ENCODE data around the gene PACC1. TPM values are rescaled to one million over a fixed set of nuclear protein-coding genes. Genes with fewer than 3 reads are reported as not detected.
A peak's percentile ranks its signal among the peaks of the same experiment; 100 is the strongest.

The PACC1 gene
- total RNA-seq, 1 experiment from 2014 or later: 19.5 TPM

- Mint-ChIP-seq H3K27ac (no peak overlapping the region), H3K9me3 (no peaks in the 10 kb centered on the region), H3K4me1 (peaks cover 16% of the 10 kb centered on the region), H3K4me3 (no peak overlapping the region; the same call in 1 of the 2 replicates), H3K36me3 (no peaks in the 10 kb centered on the region), H3K27me3 (ENCODE audit: low read depth) (peaks cover 4% of the 10 kb centered on the region; the same call in 1 of the 2 replicates)
- DNase-seq (ENCODE audit: low spot score) (no peak), ATAC-seq (peak; percentile 15)
- no peak for TF ChIP-seq SMAD3 (CRISPR knock-in tag; IDR thresholded peaks at IDR 0.05; ENCODE audit: borderline replicate concordance)
- no peak for TF ChIP-seq SP1 (CRISPR knock-in tag; conservative IDR thresholded peaks at IDR 0.05)
- ChIA-PET CTCF (no interaction called here), POLR2A (no interaction called here)
Observed at GRCh38 chr1:212431644-212432043, 17.0 kb upstream of the PACC1 start.

DNA sequence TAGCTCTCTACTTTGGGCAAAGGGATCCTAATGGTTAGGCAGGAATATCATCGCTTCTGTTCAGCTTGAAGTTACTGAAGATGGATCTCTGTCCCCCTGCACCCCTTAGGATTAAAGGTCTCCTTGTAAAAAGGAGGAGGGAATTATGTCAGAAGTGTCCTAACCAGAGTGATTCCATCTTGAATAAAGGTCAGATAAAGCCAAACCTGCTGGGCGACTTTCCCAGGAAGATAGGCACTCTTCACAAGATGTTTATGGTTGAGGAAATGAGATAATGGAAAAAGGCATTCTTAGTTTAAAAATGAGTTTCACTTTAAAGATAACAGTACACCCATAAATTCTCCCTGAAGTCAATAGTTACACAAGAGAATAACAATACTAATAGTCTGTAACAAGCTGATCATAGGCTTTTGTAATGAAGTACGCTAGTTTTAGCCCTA is 16.3 kb upstream of the PACC1 start:
- Mint-ChIP-seq H3K4me3 (no peak overlapping the region), H3K36me3 (no peaks in the 10 kb centered on the region), H3K27ac (no peak overlapping the region), H3K9me3 (no peaks in the 10 kb centered on the region), H3K4me1 (peaks cover 16% of the 10 kb centered on the region), H3K27me3 (ENCODE audit: low read depth) (peaks cover 4% of the 10 kb centered on the region; the same call in 1 of the 2 replicates)
- ChIA-PET POLR2A (no interaction called here), CTCF (no interaction called here)
- no peak for ATAC-seq
- DNase-seq (ENCODE audit: low spot score): no peak
- no peak for TF ChIP-seq AR (CRISPR knock-in tag; IDR thresholded peaks at IDR 0.05)
- TF ChIP-seq, protein P1, sequence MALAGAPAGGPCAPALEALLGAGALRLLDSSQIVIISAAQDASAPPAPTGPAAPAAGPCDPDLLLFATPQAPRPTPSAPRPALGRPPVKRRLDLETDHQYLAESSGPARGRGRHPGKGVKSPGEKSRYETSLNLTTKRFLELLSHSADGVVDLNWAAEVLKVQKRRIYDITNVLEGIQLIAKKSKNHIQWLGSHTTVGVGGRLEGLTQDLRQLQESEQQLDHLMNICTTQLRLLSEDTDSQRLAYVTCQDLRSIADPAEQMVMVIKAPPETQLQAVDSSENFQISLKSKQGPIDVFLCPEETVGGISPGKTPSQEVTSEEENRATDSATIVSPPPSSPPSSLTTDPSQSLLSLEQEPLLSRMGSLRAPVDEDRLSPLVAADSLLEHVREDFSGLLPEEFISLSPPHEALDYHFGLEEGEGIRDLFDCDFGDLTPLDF (CRISPR knock-in tag; IDR thresholded peaks at IDR 0.05): no peak
- no peak for TF ChIP-seq ZNF416 (CRISPR knock-in tag; IDR thresholded peaks at IDR 0.05)
- no peak for TF ChIP-seq ATF1 (CRISPR knock-in tag; IDR thresholded peaks at IDR 0.05)
- TF ChIP-seq, protein P2, sequence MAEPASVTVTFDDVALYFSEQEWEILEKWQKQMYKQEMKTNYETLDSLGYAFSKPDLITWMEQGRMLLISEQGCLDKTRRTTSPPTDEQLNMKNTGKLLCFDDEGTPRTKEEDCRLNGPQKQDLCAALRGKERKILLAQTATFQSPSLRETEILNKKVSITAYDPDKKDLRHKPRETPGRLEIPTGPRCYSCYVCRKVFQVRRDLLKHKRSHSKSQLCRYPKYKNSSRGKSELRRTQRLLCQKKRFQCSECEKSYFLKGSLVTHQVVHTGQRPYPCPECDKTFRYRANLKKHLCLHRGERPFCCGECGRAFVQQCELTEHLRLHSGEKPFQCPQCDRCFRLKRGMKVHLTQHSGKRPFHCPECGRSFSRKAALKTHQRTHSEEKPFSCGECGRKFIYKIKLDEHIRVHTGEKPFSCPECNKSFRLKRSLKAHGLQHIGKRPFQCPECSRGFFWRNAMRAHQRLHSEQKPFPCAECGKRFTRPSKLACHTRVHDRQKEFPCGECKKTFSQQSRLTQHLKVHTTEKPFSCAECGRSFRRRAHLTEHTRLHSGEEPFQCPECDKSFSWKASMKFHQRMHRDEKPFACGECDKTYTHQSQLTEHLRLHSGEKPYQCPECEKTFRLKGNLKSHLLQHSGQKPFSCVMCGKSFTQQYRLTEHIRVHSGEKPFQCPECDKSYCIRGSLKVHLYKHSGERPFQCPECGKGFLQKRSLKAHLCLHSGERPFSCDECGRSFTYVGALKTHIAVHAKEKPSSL (CRISPR knock-in tag; conservative IDR thresholded peaks at IDR 0.05): no peak
- TF ChIP-seq ATF6 (CRISPR knock-in tag; IDR thresholded peaks at IDR 0.05): no peak
- TF ChIP-seq ZNF232 (CRISPR knock-in tag; IDR thresholded peaks at IDR 0.05): no peak
- TF ChIP-seq, protein P3, sequence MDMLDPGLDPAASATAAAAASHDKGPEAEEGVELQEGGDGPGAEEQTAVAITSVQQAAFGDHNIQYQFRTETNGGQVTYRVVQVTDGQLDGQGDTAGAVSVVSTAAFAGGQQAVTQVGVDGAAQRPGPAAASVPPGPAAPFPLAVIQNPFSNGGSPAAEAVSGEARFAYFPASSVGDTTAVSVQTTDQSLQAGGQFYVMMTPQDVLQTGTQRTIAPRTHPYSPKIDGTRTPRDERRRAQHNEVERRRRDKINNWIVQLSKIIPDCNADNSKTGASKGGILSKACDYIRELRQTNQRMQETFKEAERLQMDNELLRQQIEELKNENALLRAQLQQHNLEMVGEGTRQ (CRISPR knock-in tag; IDR thresholded peaks at IDR 0.05): no peak
- no peak for TF ChIP-seq TCF7 (CRISPR knock-in tag; IDR thresholded peaks at IDR 0.05; ENCODE audit: low read depth)
- TF ChIP-seq NFYB (CRISPR knock-in tag; conservative IDR thresholded peaks at IDR 0.05; ENCODE audit: low read depth): no peak

DNA sequence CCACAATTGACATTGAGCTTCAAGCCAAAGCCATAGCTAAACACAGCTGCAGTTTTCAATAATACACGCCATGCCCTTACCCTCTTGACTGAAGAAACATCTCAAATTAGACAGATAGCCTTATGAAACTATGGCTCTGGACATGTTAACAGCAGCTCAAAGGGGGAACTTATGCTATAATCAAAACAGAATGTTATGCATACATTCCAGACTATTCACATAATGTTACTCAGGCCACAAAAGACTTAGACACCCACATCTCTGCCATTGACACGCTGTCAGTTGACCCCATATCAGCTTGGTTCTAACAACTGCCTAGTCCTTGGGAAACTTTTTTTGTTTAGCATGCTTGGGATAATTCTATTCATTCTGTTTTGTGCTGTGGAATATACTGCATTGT is 15.7 kb upstream of the PACC1 start:
- Mint-ChIP-seq H3K9me3 (no peaks in the 10 kb centered on the region), H3K4me1 (peaks cover 16% of the 10 kb centered on the region), H3K27me3 (ENCODE audit: low read depth) (peaks cover 4% of the 10 kb centered on the region; the same call in 1 of the 2 replicates), H3K27ac (no peak overlapping the region), H3K4me3 (no peak overlapping the region), H3K36me3 (no peaks in the 10 kb centered on the region)
- ChIA-PET CTCF (interaction anchor here (1.2 kb wide), 1 partner anchor 25 kb away, joined by 5 read pairs; no protein-coding TSS in a partner anchor), POLR2A (interaction anchor here (1.1 kb wide), 1 partner anchor 178 kb away, joined by 5 read pairs; the partner anchor contains the start of gene ATF3)
- ATAC-seq: no peak
- DNase-seq (ENCODE audit: low spot score): no peak
- TF ChIP-seq ZNF263 (CRISPR knock-in tag; IDR thresholded peaks at IDR 0.05; ENCODE audit: low read depth): no peak
- no peak for TF ChIP-seq SP1 (CRISPR knock-in tag; conservative IDR thresholded peaks at IDR 0.05)
- TF ChIP-seq, protein P1 (CRISPR knock-in tag; IDR thresholded peaks at IDR 0.05): no peak
- no peak for TF ChIP-seq ZMAT4 (CRISPR knock-in tag; IDR thresholded peaks at IDR 0.05)
- no peak for TF ChIP-seq GTF2I (CRISPR knock-in tag; conservative IDR thresholded peaks at IDR 0.05)
- no peak for TF ChIP-seq ZNF532 (CRISPR knock-in tag; IDR thresholded peaks at IDR 0.05; ENCODE audit: borderline replicate concordance)
